Osteocyte (in vitro differentiated cells): ENCODE data around the gene UBE3B. TPM values are rescaled to one million over a fixed set of nuclear protein-coding genes. Genes with fewer than 3 reads are reported as not detected.

ENCODE experiments used
- DNase-seq: peaks from one replicate; pipeline ENCODE4 v3.0.0; 2021; ENCODE audit warnings: mixed read lengths; ENCODE audit not compliant: unreplicated experiment; ENCODE audit errors: extremely low spot score
- H3K27ac Mint-ChIP-seq: one replicate; pipeline ENCODE4 v1.8.0; 2021; ENCODE audit warnings: mild to moderate bottlenecking, mixed read lengths; ENCODE audit not compliant: unreplicated experiment
- H3K27me3 Mint-ChIP-seq: one replicate; pipeline ENCODE4 v1.8.0; 2021; ENCODE audit warnings: mixed read lengths; ENCODE audit not compliant: unreplicated experiment
- H3K36me3 Mint-ChIP-seq: one replicate; pipeline ENCODE4 v1.8.0; 2021; ENCODE audit warnings: mixed read lengths; ENCODE audit not compliant: unreplicated experiment
- H3K4me1 Mint-ChIP-seq: one replicate; pipeline ENCODE4 v1.8.0; 2021; ENCODE audit warnings: mixed read lengths; ENCODE audit not compliant: unreplicated experiment
- H3K4me3 Mint-ChIP-seq: one replicate; pipeline ENCODE4 v1.8.0; 2021; ENCODE audit warnings: mild to moderate bottlenecking, moderate library complexity, mixed read lengths; ENCODE audit not compliant: unreplicated experiment
- H3K9me3 Mint-ChIP-seq: one replicate; pipeline ENCODE4 v1.8.0; 2021; ENCODE audit warnings: mixed read lengths; ENCODE audit not compliant: unreplicated experiment
- total RNA-seq: library from RNA; stranded (reverse); gene quantifications from 2 replicates; pipeline ENCODE4 v1.2.1, GENCODE V29; 2021
- TF ChIP-seq, protein P1 (sequence below): fragments of 200-600 bp; sonication (generic); IDR thresholded peaks from 2 replicates; pipeline ENCODE4 v1.5.0; 2021; ENCODE audit warnings: antibody characterized with exemption, mild to moderate bottlenecking, moderate library complexity

Gene UBE3B
- total RNA-seq, 1 donor from 2014 or later: 33.0 TPM

DNA sequence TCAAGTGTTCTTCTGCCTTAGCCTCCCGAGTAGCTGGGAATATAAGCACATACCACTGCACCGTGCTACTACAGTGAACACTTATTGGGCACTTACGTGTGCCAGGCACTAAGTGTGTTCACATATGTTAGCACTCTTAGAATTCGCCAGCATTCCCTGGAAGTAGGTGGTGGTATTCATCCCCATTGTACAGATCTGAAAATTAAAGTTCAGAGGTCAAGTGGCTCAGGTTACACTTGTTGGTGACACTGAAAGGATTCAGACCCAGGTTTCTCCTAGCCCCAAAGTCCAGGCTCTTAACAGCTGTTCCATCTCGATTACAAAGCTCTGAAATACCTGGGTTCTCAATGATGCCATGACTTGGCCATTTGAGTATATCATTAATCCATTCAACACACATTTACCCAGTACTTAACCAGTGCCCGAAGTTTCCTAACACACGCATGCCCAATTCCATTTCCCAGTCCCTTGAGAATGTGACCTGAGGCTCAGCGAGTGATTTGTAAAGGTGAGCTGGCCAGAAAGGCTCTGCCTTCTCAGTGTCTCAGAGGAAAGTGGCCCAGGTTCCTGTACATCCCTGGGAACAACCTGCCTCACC, 101.0 kb downstream of the UBE3B start:
- TF ChIP-seq, protein P1, sequence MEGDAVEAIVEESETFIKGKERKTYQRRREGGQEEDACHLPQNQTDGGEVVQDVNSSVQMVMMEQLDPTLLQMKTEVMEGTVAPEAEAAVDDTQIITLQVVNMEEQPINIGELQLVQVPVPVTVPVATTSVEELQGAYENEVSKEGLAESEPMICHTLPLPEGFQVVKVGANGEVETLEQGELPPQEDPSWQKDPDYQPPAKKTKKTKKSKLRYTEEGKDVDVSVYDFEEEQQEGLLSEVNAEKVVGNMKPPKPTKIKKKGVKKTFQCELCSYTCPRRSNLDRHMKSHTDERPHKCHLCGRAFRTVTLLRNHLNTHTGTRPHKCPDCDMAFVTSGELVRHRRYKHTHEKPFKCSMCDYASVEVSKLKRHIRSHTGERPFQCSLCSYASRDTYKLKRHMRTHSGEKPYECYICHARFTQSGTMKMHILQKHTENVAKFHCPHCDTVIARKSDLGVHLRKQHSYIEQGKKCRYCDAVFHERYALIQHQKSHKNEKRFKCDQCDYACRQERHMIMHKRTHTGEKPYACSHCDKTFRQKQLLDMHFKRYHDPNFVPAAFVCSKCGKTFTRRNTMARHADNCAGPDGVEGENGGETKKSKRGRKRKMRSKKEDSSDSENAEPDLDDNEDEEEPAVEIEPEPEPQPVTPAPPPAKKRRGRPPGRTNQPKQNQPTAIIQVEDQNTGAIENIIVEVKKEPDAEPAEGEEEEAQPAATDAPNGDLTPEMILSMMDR: no peak
- Mint-ChIP-seq H3K9me3 (no peaks in the 10 kb centered on the region), H3K36me3 (peaks cover 18% of the 10 kb centered on the region), H3K4me3 (no peak overlapping the region), H3K27me3 (no peaks in the 10 kb centered on the region), H3K27ac (no peak overlapping the region), H3K4me1 (peaks cover 11% of the 10 kb centered on the region)
- DNase-seq: no peak

DNA sequence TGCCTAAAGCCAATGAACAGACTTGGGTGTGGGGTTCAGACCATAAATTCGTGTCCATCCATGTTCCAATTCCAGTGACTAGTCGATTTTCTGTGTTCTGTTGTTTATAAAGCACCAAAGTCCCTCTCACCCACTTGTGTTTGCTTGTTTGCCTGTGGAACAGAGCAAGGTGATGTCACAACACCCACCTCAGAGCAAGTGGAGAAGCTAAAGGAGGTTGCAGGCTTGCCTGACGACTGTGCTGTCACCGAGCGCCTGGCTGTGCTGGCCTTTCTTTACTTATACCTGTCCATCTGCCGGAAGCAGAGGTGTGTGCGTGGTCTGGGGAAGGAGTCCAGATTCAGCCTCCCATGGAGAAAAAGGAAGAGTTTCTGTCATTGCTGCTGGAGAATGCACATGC, 102.2 kb downstream of the UBE3B start:
- H3K9me3 Mint-ChIP-seq: no peaks in the 10 kb centered on the region
- H3K4me3 Mint-ChIP-seq: no peak overlapping the region
- no peaks in the 10 kb centered on the region for H3K27me3 Mint-ChIP-seq
- TF ChIP-seq, protein P1: no peak
- no peak overlapping the region for H3K27ac Mint-ChIP-seq
- H3K36me3 Mint-ChIP-seq: peaks cover 20% of the 10 kb centered on the region
- peaks cover 5% of the 10 kb centered on the region for H3K4me1 Mint-ChIP-seq
- no peak for DNase-seq

DNA sequence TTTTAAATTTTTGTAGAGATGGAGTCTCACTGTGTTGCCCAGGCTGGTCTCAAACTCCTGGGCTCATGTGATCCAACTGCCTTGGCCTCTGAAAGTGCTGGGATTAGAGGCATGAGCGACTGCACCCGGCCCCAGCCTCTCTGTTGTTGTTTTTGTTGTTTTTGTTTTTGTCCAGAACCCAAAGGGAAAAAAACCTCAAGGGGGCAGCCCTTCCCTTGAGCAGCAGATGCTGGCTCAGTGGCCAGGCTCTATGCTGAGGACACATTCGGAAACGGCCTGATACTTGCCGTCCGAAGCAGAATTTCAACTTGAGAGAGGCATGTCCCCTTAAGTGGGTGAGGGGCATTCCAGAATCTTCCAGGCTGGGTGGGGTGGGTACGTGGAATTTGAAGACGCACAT, 102.8 kb downstream of the UBE3B start:
- peaks cover 20% of the 10 kb centered on the region for H3K36me3 Mint-ChIP-seq
- DNase-seq: no peak
- H3K27ac Mint-ChIP-seq: no peak overlapping the region
- no peak overlapping the region for H3K4me3 Mint-ChIP-seq
- TF ChIP-seq, protein P1: no peak
- no peaks in the 10 kb centered on the region for H3K9me3 Mint-ChIP-seq
- H3K4me1 Mint-ChIP-seq: no peaks in the 10 kb centered on the region
- H3K27me3 Mint-ChIP-seq: no peaks in the 10 kb centered on the region

DNA sequence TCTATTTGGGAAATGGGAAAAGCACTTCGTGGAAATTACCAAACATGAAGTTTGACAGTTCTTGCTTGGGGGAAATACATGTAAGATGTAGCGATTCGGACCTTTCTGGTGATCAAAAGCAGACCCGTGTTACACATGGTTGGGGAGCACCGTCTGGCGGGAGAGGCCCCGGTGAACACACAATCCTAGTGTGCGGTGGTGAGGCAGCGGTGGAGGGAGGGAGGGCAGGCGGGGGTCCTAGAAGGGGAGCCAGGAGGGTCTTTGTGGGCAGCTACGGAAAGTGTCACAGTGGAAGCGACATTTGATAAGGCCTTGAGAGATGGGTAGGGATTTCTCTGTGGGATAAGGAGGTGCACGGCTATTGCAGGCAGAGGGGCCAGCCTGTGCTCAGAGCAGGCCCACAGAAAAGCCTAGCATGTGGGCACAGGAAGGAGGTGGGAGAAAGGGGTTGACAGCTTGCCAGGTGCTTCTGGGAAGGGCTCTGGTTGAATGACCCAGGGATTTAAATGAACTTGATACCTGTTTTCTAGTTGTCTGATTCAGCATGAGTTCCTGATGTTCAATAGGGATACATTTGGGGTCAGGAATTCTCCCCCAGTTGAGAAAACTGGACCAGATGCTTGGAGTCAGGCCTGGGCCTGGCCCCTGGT, 103.4 kb downstream of the UBE3B start:
- peaks cover 20% of the 10 kb centered on the region for H3K36me3 Mint-ChIP-seq
- no peak for DNase-seq
- H3K27me3 Mint-ChIP-seq: no peaks in the 10 kb centered on the region
- no peak overlapping the region for H3K27ac Mint-ChIP-seq
- no peak overlapping the region for H3K4me3 Mint-ChIP-seq
- H3K9me3 Mint-ChIP-seq: no peaks in the 10 kb centered on the region
- no peaks in the 10 kb centered on the region for H3K4me1 Mint-ChIP-seq
- TF ChIP-seq, protein P1: no peak

DNA sequence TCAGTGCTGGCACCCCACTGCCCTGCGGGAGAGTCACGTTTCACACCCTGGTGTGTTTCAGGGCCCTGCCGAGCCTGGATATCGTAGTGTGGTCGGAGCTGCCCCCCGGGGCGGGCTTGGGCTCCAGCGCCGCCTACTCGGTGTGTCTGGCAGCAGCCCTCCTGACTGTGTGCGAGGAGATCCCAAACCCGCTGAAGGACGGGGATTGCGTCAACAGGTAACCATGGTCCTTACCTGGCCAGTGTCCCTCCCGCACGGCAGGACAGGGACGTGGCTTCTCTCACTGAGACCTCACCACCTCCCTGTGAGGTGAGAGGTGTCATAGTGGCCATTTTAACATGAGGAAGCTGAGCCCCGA, 103.9 kb downstream of the UBE3B start:
- H3K36me3 Mint-ChIP-seq: peaks cover 20% of the 10 kb centered on the region
- no peak overlapping the region for H3K4me3 Mint-ChIP-seq
- TF ChIP-seq, protein P1: no peak
- H3K27me3 Mint-ChIP-seq: no peaks in the 10 kb centered on the region
- no peak overlapping the region for H3K27ac Mint-ChIP-seq
- H3K4me1 Mint-ChIP-seq: no peaks in the 10 kb centered on the region
- no peaks in the 10 kb centered on the region for H3K9me3 Mint-ChIP-seq
- no peak for DNase-seq
